Stimulated activated CD4-positive, alpha-beta T cell treated with anti-CD3 and anti-CD28 coated beads, TNF-alpha, amount 100 ng/mL, for 4 hours (primary cell): ENCODE results near the gene TMPRSS15.
"Not testable (repeated sequence)": the region's sequence is repeated elsewhere in the genome, so short reads cannot be mapped to it uniquely, and the experiment has no call there.

Experiments
- DNase-seq, 3 experiments: peaks; one replicate each; pipeline ENCODE4 v3.0.0-alpha.2; 2020; ENCODE audit warnings: low read depth in 3 of 3

The TMPRSS15 gene

DNA sequence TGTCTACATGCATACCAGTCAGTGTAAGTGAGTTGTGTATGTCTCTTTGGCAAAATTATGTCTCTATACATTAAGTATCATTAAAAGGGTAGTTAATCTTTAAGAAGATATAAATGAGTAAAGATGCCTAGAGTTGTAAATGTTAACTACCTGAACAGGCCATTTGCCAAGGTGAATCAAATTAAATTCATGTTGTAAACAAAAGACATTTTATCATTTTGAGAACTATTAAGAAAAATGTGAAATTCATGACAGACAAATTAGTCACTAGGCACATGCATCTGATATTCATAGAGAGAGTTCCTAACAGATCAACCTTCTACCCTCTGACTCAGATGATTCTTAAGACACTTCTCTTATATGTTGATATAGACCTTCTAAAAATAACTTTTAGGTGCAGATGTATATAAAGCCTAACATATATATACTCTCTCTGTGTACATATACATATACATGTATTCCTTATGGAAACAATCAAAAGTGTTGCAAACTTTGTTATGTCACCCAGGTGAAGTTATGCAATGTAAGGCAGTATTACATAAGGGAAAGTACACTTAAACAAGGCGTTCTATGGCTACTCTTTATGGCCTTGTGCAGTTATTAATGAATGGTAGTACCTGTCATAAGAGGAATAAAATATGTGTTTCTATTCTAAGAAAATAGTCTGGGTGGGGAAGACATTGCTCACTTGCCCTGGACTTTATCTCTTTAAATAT, at the start of gene TMPRSS15:
TMPRSS15 (minus strand) TSS at position 51 of the 716 bp plus-strand sequence. CDS start 163 bp downstream, outside the sequence.
- DNase-seq, result no peak

DNA sequence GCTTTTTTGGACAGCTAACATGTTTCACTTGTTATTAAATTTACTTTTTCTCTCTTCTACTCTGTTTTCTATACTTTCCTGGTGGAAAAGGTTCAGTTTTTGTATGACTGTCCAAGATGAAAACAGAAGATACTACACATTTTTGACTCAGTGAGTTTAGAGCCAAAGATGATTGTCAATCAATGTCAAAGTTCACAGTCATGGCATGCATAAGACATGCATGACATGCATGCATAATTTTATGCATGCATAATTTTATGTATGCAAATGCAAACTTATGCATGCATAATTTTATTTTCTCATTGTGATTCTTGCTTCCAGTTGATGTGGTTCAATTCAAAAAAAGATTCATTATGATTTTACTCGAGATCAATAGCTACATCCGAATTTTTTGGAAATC, 48.1 kb upstream of the TMPRSS15 start:
- DNase-seq, result no peak

GRCh38 chr21:18449605-18450550, 46.3 kb upstream of the TMPRSS15 start:
- DNase-seq, result no peak

GRCh38 chr21:18443701-18444100, 40.1 kb upstream of the TMPRSS15 start:
- no peak for DNase-seq

DNA sequence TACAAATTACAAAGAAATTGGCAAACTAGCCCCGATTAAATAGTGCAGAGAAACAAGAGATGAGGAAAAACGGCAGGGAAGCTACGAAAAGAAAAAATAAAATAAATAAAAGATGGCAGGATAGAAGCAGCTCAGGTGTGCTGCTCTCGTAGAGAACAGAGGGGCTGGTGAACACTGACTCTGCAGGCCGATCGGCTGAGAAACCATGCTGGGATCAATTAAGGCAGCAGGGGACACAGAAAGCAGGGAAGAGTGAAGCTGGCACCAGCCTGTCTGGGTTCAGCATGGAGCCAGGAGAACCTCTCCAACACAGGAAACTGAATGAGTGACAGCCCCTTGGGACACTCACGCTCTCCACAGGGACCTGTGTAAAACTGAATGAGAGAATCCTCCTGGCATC, 39.5 kb upstream of the TMPRSS15 start:
- no peak for DNase-seq

DNA sequence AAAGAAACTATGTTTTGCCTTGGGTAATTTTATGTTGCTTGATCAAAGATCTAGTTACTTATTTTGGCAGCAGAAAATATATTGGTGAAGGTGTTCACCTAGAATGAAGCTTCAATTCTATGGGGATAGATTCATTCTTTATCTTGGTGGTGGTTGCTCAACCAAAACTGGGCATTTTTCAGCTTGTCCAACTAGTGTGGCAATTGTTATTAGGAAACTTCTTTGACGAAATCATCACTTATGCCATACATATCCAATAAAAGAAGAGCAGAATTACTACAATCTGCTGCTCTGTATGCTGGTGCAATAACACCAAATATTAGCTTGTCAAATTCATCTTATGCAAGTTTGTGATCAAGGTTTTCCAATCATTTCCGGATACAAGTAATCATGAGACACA, 26.8 kb upstream of the TMPRSS15 start:
- no peak for DNase-seq

- DNase-seq, result no peak
Observed at GRCh38 chr21:18424276-18424675, 20.7 kb upstream of the TMPRSS15 start.

- DNase-seq, result no peak
Observed at GRCh38 chr21:18417141-18417790, 13.7 kb upstream of the TMPRSS15 start.

DNA sequence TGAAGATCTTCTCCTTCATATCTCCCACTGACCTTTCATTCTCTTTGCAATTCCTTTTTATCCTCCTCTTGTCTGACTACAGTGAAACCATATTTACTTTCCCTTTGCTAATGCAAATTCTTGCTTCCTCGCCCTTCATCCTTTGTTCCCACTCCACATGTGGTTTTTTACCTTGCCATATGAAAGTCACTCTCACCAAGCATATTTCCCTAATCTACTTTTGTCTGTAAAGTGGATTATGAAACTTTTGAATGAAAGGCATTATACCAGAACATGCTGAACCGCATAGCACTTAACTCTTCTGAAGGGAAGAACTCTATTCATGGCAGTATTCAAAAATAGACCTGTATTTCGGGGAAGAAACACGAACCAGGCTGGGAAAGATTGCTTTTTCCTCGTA, 8.0 kb upstream of the TMPRSS15 start:
- DNase-seq, result no peak

GRCh38 chr21:18409579-18409978, 6.0 kb upstream of the TMPRSS15 start:
- no peak for DNase-seq

DNA sequence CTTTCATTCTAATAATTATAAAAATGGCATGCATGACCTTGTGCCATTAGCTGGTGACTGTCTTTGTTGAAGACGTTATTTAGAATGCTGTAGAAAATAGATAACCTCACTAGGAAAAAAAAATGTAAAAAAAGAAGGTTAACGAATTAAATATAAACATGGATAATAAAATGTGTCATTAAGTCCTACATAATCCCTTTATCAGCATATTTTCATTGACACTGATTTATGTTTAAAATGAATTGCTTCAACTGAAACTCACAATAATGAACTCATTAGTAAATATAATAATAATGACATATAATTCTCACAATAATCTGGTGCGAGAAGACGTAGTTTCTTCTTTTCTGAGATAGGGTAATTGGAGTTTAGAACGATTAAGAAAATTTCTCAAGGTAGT, 4.7 kb downstream of the TMPRSS15 start:
- DNase-seq, result no peak

GRCh38 chr21:18387994-18388393, 15.6 kb downstream of the TMPRSS15 start:
- DNase-seq, result no peak

DNA sequence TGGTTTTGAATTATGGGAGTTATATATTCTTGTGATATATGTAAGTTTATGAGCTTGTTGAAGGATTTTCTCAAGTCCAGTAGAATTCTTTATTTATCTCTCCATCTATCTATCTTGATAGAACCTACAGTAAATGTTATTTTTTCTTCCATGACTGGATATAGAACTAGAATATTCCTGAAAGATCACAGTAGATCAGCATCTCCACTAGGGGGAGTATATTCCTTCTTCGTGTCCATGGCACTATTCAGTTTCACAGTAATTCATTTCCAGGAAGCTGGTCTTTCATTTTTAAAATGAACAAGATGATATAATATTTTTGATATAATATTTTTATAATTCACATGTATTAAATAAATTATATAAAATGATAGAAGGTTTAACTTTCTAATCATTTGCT, 18.8 kb downstream of the TMPRSS15 start:
- DNase-seq, result no peak

GRCh38 chr21:18382934-18383619, 20.5 kb downstream of the TMPRSS15 start:
- not testable (repeated sequence) for DNase-seq

- DNase-seq, result no peak
Observed at GRCh38 chr21:18382141-18382540, 21.4 kb downstream of the TMPRSS15 start.

- no peak for DNase-seq
Observed at GRCh38 chr21:18373606-18374005, 30.0 kb downstream of the TMPRSS15 start.

DNA sequence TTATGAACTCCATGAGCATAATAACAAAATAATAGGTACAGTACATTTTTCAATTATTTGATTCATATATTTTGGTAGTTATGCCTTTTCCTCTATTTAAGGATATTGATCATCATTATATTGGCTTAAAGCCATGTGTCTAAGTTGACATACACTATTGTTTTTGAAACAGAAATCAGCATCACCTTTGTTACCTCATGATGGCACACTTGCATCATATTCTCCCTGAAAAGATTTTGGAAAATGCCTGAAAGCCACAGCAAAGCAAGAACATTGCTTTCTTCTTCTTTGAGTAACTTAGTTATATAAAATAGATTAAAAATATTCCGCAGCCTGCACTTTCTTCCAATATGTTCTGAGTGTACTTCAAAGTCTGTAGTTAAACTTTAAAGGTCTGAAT, 33.3 kb downstream of the TMPRSS15 start:
- no peak for DNase-seq

DNA sequence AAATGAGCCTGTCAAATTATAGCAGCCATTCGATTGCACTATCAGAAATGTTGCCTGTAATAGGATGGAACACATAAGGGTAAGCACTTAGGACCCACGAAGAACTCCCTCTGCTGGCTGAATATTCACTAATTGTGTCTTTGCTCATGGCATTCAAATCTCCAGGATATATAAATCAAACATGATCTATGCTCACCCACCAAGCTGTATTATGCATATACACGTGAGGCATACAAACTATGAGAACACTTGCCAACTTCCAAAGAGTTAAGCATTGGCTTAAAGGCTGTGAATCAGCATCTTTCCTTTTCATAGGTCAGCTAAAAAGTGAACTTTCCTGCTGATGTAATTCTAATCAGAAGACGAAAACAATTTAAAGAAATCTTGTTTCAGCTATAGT, 34.5 kb downstream of the TMPRSS15 start:
- no peak for DNase-seq

GRCh38 chr21:18368205-18368604, 35.4 kb downstream of the TMPRSS15 start:
- DNase-seq, result no peak

DNA sequence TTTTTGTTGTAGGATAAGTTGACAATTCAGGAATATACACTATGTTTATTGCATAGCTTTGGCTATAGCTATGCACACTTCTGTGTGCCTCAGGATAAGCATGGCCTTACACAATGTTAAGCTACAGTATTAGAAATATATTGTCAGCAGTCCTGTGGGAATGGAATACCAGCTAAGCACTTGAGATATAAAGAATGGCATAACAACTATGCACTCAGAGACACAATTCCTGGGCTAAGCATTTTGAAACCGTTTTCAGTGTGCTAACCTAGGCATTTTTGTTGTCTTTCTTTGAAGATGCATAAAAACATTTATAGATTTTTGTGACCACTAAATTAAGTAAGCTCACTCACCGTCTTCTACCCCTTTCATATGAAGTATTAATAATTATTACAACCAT, 46.8 kb downstream of the TMPRSS15 start:
- no peak for DNase-seq

GRCh38 chr21:18354947-18355346, 48.6 kb downstream of the TMPRSS15 start:
- no peak for DNase-seq

DNA sequence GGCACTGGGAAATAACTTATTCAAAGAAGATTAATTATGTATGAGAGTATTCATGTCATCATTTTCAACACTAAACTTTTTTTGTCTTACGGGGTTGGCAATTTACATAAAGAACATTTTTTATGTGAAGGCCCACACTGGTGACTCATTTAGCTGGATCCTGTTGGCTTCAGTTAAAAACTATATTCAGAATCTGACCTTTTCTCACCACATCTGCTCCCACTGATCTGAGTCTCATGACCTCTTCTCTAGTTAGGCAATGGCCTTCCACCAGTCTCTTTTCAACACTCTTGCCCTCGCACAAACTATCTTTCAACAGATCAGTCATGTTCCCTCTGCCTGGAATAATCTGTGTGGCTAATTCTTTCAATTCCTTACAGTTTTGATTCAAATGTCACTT, 53.4 kb downstream of the TMPRSS15 start:
- no peak for DNase-seq
